RPMI7951 (cell line): ENCODE measurements around the gene KLF6. TPM values are rescaled to one million over a fixed set of nuclear protein-coding genes. Genes with fewer than 3 reads are reported as not detected.

Source experiments
- DNase-seq: peaks from one replicate; pipeline ENCODE4 v3.0.0-alpha.2; 2012; ENCODE audit warnings: low read depth
- total RNA-seq: library from RNA; depleted of rRNA; stranded (reverse); fragments of >200 nt; shearing (Covaris generic); gene quantifications from 2 replicates; pipeline ENCODE4 v1.2.3, GENCODE V29; 2014

KLF6 gene
- total RNA-seq, 1 experiment from 2014 or later, result 23.3 TPM

DNA sequence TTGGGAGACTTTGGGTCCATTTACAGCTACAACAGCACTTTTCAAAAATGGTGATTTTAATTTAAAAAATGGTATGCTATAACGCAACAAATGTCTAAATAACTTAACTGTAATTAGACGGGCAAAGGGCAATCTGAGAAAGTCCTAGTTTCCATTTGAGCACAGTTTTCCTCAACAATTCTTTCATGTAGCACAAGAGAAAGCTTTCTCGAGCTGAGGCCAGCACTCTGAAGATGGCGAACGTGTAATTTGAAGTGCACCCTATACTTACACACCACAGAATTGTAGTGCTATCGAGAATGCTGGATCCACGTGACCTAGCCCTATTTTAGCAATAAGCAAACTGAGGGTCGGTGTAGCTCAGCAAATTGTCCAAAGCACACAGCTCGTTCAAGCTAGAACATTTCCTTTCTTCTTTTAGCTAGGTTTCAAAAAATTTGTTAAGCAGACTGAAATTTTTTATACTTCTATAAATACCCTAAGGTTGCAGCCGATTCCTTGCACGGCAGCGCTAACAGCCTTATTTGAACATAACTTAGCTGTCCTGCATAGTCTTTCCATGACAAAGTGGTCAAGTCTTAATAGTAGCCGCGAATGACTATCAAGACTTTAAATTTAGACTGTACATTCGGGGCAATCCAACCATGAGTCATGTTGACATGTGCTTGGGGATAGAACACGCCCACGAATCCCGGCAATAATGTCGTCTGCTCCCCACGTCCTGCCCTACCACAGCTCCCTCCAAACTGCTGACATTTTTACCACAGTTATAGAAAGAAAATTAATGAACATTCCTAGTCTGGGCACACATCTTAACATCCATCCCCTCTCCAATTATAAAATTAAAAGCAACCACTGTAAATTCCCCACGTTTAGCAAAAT, 10.0 kb downstream of the KLF6 start:
- peak; percentile 95 for DNase-seq

DNA sequence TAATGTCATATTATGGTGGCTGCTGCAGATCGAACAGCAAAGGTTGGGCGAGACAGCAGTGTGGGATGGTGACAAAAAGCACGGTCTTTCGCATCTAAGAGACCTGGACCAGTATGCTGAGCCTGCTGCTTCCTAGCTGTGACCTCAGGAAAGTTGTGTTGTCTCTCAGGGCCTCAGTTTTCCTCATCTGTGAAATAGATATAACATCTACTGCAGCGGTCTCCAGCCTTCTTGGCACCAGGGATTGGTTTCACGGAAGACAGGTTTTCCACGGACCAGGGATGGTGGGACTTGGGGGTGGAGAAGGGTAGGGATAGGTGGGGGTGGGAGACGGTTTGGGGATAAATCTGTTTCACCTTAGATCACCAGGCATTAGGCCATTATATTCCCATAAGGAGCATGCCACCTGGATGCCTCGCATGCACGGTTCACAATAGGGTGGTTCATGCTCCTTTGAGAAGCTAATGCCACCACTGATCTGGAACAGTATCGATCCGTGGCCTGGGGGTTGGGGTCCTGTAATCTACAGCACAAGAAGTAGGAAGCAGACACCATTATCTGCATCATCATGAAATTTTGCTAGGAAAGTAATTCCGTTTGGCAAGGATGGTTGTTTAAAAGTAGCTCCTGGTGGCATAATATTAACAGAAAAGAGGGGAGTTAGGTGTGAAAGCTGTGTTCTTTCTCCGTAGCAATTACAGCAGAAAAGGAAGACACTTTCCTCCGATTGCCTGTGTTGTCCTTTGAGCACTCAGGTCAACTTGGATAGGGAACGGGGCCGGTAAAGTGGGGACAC, 10.8 kb downstream of the KLF6 start:
- peak; percentile 34 for DNase-seq

DNA sequence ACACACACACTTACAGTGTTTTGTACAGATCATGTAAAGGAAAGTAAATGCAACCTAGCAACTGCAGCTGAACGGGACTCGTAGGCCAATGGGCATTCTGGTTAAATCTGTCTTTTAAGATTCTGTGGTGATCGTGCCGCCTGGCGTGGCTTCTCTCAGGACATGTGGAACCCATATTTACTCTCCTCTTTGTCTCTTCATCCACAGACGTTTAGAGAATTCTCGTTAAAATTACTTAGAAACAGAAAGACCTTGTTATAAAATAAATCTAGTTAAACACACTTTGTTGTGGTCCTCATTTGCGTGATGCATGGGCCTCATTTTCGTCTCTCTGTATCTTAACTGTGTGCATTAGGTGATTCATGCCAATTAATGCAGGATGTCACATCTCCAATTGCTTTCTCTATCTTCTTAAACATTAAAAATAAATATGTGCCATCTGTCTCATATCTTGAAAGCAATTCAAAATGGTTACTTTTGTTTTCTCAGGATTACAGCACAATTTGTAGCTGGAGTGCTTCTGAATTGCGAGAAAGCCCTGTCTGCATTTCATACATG, 11.5 kb downstream of the KLF6 start:
- peak; percentile 42 for DNase-seq

DNA sequence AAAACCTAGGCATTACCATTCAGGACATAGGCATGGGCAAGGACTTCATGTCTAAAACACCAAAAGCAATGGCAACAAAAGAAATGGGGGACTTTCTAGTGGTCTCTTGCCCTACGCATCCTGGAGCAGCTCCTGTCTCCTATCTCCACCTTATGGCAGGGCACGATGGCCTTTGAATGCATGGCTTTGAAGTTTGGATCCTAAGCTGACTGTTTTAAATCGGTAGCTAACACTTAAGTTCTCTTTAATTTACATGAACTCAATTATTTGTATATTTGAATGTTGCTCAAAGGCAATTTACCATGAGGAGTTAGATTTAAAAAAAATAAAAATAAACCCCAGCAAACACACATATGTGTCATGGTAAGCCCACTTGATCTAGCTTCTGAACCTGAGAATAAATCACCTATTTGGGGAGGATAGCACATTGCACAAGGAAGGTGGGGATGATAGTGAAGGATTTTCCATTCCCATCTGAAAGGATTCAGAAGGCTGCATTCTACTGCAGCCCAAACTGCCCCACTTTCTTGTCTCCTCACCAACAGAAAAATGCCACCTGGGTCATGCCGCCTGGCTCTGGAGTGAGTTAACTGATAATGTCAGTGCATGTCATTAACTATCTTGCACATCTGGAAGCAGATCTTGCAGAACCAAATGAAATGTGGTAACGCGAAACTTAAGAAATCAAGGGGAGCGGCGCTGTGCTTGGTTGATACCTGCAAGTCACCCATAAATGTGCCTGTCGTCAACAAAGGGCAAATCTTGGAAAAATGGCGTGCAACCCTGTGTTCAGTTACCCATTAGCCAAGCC, 12.4 kb downstream of the KLF6 start:
- DNase-seq, result no peak

DNA sequence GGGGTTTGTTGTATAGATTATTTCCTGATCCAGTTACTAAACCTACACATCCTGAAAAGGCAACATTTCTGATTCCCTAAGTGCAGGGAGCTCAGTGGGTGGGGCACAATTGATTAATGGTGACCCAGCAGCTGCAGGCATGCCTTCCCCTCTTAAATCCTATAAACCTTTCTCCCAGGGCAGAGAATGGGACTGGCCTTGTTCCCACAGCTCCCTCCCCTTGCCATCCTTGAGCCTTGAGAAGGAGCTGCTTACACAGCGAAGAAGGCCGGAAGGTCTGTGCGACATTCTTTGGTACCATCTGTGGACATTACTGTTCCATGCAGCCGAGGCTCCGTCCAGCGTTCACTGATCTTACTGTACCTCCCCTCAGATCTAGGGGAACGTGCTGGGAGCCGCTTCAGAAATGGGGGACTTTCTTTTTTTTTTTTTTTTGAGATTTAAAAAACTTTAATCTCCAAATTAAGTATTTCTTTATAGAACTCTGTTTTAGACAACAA, 14.3 kb downstream of the KLF6 start:
- DNase-seq, result no peak

DNA sequence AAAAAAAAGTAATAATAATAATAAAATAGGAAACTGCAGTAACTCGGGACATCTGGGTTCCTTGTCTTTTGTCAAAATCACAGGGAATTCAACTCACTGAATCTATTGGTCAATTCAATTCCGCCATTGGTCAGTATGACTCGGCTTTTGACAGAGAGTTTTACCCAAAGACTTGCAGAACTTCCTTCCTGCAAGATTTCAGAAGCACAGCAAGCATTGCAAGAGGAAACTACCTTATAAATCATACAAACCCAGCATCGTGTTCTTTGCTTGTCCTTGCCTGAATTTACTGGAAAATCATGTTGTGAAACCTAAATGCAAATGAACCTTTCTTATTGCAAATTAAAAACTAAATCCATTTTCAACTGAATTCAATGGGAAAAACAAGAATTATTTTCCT, 15.5 kb downstream of the KLF6 start:
- no peak for DNase-seq

DNA sequence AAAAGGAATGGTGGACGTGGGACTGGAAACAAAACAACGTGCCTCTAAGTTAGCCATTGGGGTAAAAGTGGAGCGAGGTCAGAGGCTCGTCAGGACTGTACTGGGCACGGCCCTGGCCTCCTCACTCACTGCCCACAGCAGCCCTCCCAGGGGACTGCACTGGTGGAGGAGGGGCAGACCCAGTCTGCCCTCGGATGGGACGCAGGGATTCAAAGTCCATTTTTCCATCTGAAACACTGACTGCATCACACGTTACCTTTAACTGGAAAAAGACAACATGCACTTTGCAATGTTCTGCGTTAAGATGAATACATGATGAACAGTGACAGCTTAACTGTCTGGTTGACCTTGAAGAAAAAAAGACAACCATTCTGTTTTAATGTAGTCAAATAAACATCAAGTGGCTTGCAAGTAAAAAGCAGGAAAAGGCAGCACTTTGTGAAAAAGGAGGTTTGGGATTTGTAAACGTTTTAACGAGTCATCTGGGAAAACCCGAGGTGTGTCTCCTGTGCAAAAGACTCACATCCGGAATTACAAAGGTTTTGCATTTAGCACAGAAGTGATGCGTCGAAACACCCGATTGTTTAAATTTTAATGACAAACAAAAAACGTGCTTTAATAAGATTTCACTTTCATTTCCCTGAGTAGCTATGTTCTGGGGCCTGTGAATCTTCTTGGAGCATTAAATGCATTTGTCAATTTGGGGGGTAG, 18.8 kb downstream of the KLF6 start:
- peak; percentile 32 for DNase-seq

DNA sequence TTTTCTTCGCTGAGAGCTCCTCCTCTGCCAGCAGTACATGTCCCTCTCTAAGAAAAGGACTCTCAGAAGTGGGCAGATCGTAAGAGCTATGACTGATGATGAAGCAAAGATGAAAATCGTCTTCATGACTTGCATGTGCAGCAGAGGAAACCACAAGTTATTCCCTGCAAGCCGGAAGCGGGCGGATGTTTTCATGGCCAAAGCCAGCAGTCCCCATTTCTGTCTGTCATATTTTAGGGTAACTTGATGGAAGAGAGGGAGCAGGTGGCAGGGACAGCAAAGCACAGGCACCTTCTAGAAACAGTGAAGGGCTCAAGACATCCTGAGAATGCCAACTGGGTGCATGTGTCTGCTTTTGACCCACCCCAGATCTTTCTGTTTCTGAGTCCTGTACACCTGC, 19.9 kb downstream of the KLF6 start:
- peak; percentile 63 for DNase-seq

DNA sequence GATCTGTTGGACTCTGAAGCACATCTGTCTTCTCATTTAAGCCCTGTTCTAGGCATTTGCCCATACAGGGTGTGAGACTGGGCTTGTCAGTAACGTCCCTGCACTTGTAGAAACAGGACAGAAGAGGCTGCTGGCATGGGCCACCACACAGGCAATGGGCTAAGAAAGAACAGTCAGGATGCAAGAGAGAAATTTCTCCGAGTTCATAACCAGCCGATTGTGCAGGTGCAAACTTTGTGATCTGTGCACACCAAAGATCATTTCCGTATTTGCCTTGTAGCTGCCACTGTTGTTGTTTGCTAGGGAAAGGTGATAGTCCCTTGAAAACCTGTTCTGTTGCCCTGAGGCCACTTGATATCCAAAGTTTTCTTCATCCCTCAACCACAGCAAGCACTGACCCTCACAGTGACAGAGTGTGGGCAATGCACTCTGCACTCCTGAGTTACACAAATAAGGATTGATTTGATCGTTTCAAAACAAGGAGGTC, 20.3 kb downstream of the KLF6 start:
- no peak for DNase-seq

DNA sequence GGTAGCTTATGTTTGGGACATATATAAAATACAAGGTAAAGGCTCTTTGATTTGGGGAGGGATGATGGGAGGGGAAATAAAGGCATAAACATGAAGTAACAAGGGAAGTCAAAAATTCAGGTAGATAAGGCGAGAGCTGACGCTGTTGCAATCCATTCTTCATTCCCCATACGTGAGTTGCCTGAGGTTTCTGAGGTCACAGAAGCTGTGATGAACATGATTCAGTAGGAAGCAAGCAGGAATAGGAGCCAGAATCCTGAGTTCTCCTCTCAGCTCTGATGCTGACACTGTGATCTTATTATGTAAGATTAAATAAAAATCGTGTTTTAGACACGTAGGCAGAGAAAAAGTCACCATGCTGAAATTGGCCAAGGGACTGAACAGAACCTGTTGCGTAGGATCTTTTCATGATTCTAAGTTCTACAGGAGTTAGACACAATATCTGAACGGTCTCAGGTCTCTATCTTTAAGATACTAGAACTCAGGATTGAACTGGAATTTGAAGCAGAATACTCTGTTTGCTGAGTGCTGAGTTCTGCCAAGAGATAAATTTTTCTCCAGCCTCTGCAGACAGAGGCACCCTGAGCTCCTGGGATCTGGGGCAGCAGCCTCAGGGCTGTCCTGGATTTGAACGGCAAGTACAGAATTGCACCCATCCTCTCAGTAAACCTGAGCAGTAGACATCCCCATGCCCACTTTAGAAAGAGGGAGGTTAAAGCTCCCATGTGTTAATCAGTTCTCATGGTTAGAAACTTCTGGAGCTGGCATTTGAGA, 21.0 kb downstream of the KLF6 start:
- DNase-seq, result peak; percentile 82

DNA sequence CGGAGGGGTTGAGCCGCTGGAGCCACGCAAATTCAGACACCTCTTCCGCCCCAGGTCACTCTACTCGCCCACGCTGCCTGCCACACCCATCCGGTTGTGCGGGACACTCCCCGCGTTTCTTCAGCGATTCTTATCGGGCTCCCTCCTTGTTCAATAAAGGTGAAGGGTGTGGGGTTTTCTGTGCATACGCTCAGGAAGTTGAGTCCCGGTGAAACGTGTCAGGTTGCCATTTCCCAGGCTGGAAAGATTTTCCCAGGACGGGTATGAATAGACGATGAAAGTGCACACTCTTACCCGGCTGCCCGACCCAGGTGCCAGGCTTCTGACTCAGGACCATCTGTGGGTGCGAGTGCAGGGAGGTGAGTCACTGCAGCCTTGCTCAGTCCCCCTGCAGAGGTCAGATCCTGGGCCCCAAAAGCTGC, 22.0 kb downstream of the KLF6 start:
- DNase-seq, result peak; percentile 88

DNA sequence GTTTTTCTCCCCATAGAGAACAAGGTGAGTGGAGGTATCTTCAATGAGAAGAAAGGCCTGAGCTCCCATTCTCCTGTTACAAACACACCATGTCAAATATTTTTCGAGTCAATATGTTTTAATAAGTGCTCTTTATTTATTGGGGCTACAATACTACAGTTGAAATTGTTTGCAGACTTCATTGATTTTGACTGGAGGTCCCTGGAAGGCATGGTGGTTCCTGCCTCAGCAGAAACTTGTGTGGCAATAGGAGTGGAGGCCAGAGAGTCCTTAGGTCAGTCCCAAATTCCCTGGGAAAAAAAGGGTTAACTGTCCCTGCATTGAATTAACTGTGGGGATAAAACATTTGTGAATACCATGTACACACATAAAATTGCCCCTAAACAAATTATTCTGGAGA, 22.7 kb downstream of the KLF6 start:
- no peak for DNase-seq

DNA sequence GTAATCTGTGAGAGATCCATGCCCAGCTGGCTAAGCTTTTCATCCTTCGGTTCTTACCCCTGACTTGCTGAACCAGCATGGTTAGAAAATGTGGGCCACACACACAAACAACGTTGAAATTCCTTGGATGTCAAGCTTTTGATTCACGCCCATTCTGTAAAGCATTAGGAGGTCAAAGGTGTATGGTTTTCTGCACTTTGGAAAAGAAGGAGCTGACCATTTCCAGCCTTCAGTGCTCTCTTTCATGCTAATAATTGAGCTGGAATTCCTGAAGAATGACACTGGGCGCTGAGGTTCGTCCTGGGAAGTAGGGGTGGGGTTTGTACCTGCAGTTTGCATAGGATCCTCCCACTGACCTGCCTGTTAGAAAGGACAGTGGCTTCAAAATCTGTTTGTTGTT, 23.1 kb downstream of the KLF6 start:
- DNase-seq, result peak; percentile 54

DNA sequence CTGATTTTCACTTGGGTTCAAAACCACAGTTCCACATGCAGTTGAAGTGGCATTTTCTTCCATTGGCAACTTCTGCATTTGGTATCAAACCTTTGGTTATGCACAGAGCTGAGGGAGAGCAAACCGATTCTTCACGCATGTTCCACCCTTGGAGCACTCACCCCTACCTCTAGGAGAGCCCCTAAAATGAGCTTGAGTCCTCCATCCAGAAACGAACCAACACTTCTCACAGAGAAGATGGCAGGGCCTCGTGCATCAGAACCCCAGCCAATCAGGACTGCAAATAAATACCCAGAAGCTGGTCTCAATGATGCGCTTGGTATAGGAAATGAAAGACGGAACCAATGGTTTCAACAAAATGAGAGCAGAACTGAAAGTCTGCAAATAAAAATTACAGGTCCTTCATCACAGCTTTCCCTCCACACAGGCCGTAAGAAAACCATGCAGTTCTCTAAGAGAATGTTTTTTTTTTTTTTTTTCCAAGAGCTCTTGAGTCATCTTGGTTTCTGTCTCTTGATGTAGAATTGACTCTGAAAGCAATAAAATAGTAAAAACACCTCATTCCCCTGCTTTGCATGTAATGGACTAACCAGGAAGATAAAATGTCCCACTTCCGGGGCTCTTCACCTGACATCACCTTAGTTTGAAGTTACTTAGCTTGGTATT, 23.9 kb downstream of the KLF6 start:
- no peak for DNase-seq

DNA sequence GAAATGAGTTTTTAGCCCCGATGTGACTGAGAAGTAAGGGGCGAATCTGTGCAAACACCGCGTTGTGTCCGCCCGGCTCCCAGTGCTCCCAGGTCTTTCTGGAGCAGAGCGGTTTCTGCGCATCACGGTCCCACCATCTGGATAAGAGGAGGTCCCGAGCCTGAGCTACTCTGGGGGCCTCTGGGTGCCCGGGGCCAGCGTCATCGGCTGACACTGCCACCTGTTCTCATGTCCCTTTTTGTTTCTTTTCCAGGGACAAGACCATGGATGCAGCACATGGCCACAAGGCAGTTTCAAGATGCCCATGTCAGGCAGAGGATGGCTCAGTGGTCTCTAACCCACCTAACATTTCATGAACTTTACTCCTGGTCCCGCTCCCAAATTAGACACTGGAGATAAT, 24.9 kb downstream of the KLF6 start:
- no peak for DNase-seq

DNA sequence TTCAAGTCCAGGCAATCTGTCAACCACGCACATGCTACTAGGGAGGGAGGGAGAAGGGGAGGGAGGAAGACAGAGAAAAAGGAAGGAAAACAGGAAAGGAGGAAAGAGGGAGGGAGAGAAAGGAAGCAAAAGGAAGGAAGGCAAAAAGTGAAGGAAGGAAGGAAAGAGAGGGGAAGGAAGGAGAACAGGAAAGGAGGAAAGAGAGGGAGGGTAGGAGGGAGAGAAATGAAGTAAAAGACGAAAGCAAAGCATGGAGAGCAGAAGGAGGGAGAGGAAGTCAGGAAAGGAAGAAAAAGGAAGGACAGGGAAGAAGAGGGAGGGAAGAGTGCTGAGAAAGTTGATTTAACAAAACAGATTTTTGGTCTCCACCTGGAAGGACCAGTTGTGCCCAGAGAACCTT, 25.6 kb downstream of the KLF6 start:
- no peak for DNase-seq

DNA sequence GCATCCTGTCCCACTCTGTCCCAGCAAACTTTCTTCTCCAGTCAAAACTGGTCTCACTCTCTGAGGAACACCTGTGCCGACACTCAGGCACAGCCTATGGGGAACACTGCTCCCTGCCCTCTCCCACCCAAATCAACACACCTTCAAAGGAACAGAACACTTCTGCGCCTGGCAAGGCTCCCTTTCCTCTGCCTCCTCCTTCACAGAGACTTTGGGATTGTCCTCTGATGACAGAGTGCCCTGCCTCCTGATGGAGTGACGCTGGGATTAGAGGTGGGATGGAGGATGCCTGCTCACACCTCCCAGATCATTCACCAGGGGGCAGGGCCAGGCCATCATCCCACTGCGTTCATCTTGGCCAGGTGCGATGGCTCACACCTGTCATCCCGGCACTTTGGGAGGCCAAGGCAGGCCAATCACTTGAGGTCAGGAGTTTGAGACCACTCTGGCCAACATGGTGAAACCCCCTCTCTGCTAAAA, 26.5 kb downstream of the KLF6 start:
- DNase-seq, result no peak

DNA sequence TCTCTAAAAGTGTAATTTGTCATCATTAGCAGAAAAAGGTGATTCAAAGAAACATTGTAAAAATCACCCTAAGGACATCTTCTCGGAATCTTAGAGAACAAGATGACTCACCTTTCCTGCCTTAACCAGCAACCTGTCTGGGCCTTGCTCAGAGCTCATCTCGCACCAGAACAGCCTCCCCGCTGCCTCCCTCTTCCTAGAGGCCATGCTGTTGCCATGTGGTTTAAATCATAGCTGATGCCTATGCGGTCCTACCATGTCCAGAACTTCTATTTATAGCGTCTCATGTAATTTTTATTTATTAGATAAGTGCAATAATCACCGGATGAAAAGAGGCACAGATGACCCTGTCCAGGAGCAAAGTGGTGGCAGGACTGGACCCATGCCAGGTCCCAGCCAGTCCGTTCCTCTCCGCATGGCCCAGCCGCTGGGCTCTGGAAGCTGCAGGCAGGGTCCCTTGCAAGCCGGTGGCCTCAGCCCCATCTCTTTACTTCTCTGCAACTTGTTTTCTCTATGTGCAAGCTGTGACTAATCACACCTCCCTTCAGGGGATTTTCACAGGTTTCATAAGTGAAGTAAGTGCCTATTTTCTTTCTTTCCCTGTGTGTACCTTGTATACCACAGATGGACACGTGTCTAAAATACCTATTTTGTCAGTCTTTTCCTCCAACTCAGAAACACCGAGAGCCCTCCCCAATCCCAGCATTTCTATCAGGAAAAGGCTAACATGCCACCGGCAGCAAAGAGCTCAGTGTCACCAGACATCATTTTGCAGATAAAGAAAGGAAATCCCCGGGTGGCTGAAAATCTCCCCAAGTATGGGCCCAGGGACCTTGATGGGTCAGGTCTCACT, 27.1 kb downstream of the KLF6 start:
- DNase-seq, result peak; percentile 76
